ENCODE data around the gene MYO3B.
A peak's percentile ranks its signal among the peaks of the same experiment; 100 is the strongest.

The MYO3B gene

GRCh38 chr2:170298115-170298514 lies 120.2 kb downstream of the MYO3B start:
- no peak for DNase-seq

DNA sequence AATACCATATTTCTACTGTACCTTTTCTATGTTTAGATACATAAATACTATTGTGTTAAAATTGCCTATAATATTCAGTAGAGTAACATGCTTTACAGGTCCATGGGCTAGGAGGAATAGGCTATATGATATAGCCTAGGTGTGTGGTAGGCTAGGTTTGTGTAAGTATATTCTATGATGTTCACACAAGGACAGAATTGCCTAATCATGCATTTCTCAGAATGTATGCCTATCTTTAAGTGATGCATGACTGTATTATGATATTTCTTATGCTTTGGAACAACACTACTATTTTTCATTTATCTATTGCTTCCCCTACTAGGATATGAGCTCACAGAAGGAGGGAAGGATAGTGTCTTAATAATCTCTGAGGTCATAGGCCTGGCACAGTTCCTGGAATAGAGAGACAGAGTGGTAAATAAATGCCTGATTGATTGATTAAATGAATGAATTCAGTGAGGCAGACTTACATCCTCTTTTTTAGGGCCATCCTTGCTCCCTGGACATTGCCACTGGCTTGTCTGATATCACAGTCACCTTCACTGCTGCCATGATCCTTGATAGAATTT lies 121.0 kb downstream of the MYO3B start:
- no peak for DNase-seq

GRCh38 chr2:170300993-170301392 lies 123.0 kb downstream of the MYO3B start:
- DNase-seq, result no peak

GRCh38 chr2:170301626-170302025 lies 123.7 kb downstream of the MYO3B start:
- no peak for DNase-seq

DNA sequence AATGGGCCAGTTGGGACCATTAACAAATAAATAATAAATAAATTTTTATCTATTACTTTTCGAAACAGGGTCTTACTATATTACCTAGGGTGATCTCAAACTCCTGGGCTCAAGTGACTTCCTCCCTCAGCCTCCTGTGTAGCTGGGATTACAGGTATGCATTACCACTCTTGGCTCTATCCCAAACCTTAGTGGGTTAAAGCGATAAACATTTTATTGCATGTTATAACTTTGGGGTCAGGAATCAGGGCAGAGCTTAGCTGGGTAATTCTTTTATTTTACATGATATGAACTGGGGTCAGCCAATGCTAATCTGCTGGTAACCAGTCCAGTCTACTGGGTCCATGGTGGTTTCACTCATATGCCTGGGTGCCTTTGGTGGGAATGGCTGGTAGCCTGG lies 127.8 kb downstream of the MYO3B start:
- DNase-seq, result no peak

DNA sequence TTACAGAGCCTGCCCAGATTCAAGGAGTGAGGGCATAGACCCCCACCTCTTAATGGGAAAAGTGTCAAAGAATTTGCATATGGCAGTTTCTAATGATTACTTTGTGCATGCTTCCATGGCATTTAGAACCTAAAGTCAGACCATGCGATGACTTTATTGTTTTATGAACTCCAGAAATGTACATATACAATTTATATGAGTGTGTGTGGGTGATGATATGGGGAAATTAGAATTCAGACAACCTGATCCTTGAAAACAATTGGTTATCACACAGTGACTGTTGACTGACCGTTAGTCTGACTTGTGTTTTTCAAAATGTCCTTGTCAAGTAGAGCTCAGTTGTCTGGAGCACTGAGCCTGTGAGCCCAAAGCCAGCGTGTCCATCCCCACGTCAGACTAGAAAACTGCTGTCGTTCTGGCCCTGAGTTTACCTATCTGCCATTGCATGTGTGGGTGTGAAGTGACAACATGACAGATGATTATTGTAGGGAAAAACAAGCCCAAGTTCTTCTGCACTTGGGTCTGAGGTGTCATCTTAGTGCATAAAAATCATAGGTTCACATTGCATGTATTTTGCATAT lies 128.4 kb downstream of the MYO3B start:
- no peak for DNase-seq

DNA sequence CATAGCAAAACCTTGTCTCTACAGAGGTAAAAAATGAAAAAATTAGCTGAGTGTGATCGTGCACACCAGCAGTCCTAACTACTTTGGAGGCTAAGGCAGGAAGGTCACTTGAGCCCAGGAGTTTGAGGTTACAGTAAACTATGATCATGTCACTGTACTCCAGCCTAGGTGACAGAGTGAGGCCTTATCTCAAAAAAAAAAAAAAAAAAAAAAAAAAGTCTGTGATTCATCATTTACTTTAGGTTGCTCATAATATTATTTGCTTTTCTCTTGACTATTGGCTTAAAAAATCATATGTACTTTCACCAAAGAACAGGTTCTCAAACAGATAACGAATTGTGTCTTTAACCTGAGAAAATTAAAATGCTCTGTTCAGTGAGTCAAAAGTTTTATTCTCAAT lies 129.1 kb downstream of the MYO3B start:
- no peak for DNase-seq

DNA sequence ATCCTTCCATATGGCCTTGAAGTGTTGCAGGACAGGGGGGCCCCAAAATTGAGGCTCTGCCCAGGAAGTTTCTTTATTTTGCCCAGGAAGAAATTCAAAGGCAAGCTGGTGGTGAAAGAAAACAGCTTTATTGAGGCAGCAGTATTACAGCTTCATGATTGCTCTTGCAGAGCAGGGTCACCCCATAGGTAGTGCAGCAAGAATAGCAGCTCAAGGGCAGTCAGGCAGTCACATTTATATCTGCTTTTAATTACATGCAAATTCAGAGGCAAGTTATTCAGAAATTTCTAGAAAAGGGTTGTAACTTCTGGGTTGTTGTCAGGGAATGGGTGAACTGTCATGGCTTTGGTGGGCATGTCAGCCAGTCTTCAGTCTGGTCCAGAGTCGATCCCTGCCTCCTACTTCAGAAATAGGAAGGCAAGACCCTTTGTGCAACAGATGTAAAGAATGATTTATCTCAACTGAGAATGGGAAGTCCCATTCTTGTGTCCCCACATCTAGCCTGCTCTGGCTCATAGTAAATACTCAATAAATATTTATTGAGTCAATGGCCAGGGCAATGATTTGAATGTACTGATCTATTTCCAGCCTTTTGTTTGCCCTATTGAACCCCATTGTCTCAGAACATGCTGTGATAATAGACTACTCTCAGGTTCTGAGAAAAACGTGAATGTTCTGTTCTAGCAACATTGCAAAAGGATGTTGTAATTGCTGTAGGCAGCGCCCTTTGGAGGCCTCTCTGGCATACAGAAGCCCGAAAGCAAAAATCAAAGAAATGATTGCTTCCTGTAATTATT lies 129.8 kb downstream of the MYO3B start:
- no peak for DNase-seq

DNA sequence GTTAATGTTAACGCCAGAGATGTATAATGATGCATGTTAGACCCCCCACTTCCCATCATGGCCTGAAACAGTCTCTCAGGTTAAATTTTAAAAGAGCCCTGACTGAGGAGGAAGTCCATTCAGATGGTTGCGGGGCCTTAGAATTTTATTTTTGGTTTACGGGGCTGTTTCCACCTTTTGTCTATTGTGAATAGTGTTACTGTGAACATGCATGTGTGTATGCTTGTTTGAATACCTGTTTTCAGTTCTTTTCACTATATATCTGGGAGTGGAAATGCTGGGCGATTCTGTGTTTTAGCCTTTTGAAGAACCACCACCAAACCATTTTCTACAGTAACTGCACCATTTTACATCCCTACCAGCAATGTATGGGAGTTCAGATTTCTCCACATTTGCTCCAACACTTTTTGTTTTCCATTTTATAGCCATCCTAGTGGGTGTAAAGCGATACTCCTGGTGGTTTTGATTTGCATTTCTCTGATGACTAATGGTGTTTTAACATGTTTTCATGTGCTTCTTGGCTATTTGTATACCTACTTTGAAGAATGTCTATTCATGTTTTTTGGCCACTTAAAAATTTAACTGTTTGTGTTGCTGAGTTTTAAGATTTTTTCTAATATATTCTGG lies 133.0 kb downstream of the MYO3B start:
- no peak for DNase-seq

GRCh38 chr2:170313347-170313991 lies 135.5 kb downstream of the MYO3B start:
- DNase-seq, result peak in 15 of 56 donors; percentile 3 to 46 (median 11)

- no peak for DNase-seq
Measured at GRCh38 chr2:170313992-170314348, 136.0 kb downstream of the MYO3B start.

DNA sequence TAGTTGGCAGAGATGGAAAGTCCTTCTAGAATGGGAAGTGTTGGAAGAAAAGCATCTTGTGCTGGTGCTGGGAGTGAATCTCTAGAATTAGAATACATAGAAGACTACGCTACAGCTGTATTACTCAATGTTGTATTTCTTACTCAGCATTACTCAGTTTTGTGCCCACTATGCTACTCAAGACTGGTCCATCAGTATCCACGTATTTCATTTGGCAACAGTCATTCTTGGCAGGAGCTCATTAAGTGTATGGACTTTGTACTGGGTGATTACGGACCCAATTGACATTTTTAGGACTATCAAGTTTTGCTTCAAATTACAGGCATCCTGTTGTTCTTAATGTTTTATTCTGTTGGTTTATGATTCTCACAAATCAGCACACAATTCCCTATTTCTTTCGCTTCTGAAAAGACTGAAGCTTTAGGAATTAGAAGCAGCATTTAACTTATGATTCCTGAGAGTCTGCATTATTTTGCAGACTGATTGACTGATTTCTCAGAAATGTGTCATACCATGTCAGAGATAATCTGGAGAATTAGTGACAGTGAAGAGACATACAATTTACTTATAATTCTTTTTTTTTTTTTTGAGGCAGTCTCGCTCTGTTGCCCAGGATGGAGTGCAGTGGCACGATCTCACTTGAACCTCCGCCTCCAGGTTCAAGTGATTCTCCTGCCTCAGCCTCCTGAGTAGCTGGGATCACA lies 136.9 kb downstream of the MYO3B start:
- no peak for DNase-seq

GRCh38 chr2:170320948-170321347 lies 143.0 kb downstream of the MYO3B start:
- DNase-seq, result no peak

GRCh38 chr2:170321526-170321925 lies 143.6 kb downstream of the MYO3B start:
- no peak for DNase-seq

DNA sequence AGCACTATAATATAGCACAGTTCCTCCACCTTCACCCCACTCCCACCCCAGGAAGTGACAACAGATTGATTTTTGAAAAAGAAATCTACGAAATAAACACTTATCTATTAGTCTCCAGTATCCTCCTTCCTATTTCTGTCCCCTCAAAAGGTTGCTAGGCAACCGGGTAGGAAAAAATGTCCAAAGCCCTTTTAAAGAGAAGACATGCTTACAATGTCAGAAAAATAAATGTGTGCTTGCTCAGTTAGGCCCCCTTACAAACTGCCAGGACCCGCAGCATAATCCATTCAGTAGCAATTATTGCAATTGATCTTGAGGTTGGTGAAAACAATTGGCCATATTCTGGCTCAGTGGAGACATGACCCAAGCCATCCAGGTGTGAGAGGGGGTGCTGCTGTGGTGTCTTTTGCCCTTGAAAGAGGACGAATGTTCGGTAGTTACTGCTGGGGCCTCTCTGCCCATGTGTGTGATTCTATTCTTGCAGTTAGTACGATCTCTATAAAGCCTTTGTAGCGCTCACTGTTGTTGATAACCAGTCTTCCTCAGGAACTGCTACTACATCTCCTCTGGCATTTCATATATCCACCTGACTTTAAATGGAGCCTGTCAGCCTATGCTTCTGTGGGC lies 144.3 kb downstream of the MYO3B start:
- DNase-seq, result no peak

DNA sequence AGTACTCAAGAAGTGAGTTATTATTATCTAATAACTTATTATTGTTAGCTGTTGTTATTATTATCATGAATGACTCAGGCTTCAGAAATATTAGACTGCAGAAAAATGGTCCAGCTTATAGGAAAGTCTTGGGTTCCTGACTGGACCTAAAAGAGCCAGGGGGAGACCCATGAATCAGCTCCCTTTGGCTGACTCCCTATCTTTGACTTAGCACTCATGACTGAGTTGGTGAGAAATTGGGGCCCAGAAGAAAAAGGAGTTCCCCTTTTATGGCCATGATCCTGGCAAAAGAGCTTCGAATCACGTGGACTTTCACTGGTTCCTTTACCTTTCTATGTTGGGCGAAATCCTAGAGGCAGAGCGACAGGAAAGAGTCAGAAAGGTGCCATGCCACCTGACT lies 145.8 kb downstream of the MYO3B start:
- no peak for DNase-seq

DNA sequence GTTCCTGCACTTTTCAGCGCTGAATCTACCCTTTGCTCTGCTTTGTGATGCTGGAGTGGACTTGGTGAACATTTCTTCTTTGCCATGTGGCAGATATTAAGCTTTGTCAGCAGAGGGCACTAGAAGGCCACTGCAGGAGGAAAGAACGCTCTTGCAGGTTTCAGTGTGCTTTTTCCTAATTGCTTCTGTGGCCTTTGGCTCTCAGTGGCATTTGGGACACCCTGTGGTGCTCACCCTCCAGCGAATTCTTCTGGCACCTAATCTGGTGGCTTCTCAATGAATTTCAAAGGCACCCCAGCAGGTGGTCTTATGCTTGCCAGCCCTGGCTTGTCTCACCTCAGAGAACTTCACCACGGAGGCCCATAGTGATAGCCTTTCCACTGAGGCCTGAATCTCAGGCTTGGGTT lies 146.7 kb downstream of the MYO3B start:
- DNase-seq, result peak in 16 of 56 donors; percentile 1 to 50 (median 4)

GRCh38 chr2:170330881-170331280 lies 152.9 kb downstream of the MYO3B start:
- DNase-seq, result no peak

DNA sequence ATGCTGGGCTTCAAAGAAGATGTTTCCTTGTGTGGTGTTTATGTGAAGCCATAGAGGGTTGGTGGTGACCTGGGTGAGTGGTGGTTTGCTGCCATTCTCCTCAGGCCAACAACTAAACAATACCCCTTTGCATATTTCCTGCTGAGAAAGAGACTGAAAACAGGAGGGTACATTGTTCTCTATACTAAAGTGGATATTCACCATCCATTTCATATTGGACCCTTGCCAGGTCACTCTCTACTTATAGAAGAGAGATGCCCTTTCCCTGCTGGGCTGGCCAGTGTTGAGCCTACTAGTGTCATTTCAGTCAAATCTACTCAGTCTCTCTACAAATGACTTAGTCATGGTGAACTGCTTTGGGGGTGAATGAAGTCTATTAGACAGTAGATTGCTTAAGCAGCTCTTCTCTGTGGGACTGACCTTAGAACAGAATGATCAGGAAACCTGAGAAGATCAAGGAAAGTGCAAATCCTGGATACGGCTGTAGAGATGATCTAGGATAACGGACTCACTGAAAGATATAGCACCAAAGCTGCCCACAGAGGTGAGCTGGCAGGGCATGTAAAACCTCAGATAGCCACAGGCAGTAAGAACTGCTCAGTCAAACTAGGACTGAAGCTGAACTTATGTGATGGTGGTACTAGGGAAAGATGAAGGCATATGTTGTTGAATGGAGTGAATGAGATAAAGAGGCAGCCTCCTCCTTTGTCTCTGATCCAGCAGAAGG lies 154.9 kb downstream of the MYO3B start:
- peak in 1 of 56 donors; percentile 19 for DNase-seq

DNA sequence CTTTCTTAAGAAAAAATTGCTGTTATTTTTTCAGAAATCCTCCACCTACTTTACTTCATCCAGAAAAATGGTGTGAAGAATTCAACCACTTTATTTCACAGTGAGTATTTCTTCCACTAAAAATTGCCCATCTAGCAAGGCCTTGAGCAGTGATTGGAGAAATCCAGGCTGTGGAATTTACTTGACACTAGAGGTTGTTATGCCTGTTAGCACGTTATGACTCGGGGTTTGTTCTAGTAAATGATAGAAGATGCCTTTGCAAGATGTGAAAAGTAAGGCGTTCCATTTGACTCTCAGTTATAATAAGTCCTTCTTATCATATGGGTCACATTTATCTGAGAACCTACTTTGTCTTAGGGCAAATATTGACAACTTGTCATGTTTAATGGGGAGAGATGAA lies 157.4 kb downstream of the MYO3B start:
- DNase-seq, result no peak
